ENCODE results near the gene KIAA1614. TPM values are rescaled to one million over a fixed set of nuclear protein-coding genes. Genes with fewer than 3 reads are reported as not detected.

KIAA1614 gene
- polyA plus RNA-seq, 4 donors = 5.0 to 9.8 (median 7.7) TPM

- DNase-seq (ENCODE audit: low read depth in 4 of 4, low spot score in 3 of 4) = no peak
Observed at GRCh38 chr1:180940445-180940844, 27.7 kb downstream of the KIAA1614 start.

GRCh38 chr1:180941518-180942275, 29.0 kb downstream of the KIAA1614 start:
- DNase-seq (ENCODE audit: low read depth in 4 of 4, low spot score in 3 of 4) = no peak

DNA sequence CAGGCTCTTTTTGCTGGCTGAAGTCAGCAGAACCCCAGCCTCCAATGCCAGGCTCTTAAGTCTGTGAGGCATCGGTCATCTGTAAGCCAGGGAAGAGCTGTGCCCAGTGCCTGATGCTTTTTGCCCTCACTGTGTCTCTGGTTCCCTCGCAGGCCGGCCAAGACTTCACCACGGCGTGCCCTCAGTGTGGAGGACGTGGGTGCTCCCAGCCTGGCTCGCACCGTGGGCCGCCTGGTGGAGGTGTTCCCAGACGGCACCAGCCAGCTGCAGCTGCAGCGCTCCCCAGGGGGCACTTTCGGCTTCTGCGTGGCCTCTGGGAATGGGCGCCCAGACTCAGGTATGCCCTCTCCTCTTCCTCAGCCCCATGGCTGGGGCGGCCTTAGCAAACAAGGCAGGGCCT, 32.5 kb downstream of the KIAA1614 start:
- DNase-seq (ENCODE audit: low read depth in 4 of 4, low spot score in 3 of 4) = no peak

- no peak for DNase-seq (ENCODE audit: low read depth in 4 of 4, low spot score in 3 of 4)
Observed at GRCh38 chr1:180945551-180945950, 32.9 kb downstream of the KIAA1614 start.

GRCh38 chr1:180946056-180946455, 33.4 kb downstream of the KIAA1614 start:
- no peak for DNase-seq (ENCODE audit: low read depth in 4 of 4, low spot score in 3 of 4)

DNA sequence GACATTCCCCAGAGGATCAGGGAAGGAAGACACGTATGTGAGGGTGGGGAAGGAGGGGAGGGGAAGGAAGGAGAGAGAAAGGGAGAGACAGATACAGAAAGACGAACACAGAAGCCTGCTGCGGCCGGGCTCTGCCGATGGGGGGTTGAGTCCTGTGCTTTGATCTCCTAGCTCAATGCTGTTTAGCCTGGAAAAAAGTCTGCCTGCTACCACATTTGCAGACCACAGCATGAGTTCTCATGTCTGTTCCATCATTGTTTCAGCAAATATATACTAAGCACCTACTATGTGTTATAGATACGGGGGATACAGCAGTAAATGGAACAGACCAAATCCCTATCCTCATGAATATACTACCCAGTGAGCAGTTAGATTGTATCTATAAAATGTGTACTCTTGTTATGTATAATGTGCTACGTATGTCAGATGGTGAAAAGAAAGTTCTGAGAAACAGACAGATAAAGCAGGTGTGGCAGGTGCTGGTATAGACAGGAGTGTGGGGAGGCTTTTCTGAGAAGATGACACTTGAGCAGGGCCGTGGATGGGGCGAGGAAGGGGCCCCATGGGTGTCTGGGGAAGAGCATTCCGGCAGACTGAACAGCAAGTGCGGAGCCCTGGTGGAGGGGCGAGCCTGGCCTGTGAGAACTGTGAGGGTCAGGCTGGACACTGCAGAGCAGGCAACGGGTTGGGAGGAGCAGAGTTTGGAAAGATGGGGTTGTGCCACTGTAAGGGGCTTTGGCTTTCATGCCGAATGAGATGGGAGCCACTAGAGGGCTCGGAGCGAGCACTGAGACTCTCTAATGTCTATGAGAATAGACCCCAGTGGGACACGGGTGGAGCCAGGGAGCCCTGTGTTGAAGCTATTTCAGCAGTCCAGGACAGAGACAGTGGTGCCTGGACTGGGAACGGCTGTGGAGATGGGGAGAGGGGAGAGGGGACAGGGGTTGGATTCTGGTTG, 34.1 kb downstream of the KIAA1614 start:
- DNase-seq (ENCODE audit: low read depth in 4 of 4, low spot score in 3 of 4) = no peak

DNA sequence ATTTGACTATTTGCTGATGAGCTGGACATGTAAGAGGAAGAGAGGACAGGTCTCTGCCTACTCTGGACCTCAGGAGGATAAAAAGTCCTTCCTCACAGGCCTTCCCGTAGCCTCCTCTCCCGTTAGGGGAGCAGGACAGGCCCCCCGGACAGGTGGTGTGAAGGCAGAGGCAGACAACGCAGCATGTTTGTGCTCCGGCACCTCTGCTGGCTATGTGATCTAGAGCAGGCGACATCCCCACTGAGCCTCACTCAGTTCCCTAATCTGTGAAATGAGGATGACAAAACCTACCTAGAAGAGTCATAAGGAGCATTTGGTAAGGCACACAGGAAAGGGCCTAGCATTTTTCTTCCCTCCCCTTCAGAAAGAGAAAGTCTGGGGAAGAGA, 34.8 kb downstream of the KIAA1614 start:
- no peak for DNase-seq (ENCODE audit: low read depth in 4 of 4, low spot score in 3 of 4)

GRCh38 chr1:180947901-180948640, 35.4 kb downstream of the KIAA1614 start:
- DNase-seq (ENCODE audit: low read depth in 4 of 4, low spot score in 3 of 4) = no peak

- DNase-seq (ENCODE audit: low read depth in 4 of 4, low spot score in 3 of 4) = no peak
Observed at GRCh38 chr1:180948641-180949615, 36.2 kb downstream of the KIAA1614 start.

GRCh38 chr1:180949616-180950000, 36.9 kb downstream of the KIAA1614 start:
- no peak for DNase-seq (ENCODE audit: low read depth in 4 of 4, low spot score in 3 of 4)

- DNase-seq (ENCODE audit: low read depth in 4 of 4, low spot score in 3 of 4) = no peak
Observed at GRCh38 chr1:180950321-180950720, 37.6 kb downstream of the KIAA1614 start.

DNA sequence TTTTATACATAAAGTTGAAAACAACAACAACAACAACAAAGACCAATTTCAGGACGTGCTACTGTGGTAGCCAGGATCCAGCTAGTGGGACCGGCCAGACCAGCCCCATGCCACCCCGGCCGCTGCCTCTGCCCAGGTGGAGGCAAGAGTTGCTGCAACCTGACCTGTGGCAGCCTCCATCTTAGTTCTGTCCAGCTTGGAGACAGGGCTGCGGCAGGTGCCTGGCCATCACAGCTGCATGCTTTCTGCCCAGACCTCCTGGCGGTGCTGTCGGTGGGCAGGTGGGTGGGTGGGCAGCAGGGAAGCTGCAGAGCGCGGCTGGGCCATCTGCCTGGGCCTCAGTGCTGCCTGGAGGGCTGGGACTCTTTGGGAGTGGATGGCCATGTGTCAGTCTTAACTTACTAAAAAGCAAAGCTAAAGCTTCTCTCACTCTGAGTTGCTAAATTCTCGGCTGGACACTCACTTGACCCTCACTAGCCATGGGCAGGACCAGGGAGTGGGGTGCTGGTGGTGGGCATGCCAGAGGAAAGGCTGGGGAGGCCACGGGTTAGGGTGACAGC, 38.6 kb downstream of the KIAA1614 start:
- DNase-seq (ENCODE audit: low read depth in 4 of 4, low spot score in 3 of 4) = no peak

DNA sequence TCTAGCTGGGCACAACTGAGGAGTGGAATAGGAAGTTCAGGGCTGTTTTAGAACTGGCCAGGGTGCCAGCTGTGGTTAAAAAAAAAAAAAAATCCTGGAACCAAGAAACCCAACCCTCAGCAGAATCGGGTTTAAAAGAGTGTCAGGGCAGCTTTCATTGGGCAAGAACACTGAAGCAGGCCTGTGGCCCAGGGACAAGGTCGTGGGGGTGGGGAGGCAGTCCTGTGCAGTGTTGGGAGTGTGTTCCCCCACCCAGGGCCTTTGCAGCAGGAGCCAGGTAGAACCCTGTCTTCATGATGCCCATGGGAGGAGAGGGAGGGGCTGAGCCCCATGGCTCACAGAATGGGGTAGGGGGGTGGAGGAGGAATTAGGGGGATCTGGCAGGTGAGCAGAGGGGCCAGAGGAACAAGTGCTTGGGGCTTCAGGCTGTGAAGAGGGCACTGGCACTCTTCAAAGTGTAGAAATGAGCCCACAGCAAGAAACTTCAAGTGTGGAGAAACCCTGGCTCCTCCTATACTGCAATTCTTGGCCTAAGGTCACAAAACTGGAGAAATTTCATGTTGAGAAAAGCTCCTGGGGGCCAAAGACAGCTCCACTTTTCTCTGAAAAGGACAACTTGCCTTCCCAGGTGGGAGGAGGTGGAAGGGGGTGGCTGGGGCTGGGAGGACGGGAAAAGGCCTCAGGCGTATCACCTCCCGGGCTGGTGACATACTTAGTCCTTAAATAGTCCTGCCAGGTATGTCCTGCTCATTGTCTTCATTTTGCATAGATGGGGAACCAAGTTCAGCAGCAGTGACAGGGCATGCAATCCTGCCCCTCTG, 39.3 kb downstream of the KIAA1614 start:
- no peak for DNase-seq (ENCODE audit: low read depth in 4 of 4, low spot score in 3 of 4)

GRCh38 chr1:180952657-180953013, 39.9 kb downstream of the KIAA1614 start:
- no peak for DNase-seq (ENCODE audit: low read depth in 4 of 4, low spot score in 3 of 4)

- no peak for DNase-seq (ENCODE audit: low read depth in 4 of 4, low spot score in 3 of 4)
Observed at GRCh38 chr1:180953291-180954004, 40.8 kb downstream of the KIAA1614 start.

DNA sequence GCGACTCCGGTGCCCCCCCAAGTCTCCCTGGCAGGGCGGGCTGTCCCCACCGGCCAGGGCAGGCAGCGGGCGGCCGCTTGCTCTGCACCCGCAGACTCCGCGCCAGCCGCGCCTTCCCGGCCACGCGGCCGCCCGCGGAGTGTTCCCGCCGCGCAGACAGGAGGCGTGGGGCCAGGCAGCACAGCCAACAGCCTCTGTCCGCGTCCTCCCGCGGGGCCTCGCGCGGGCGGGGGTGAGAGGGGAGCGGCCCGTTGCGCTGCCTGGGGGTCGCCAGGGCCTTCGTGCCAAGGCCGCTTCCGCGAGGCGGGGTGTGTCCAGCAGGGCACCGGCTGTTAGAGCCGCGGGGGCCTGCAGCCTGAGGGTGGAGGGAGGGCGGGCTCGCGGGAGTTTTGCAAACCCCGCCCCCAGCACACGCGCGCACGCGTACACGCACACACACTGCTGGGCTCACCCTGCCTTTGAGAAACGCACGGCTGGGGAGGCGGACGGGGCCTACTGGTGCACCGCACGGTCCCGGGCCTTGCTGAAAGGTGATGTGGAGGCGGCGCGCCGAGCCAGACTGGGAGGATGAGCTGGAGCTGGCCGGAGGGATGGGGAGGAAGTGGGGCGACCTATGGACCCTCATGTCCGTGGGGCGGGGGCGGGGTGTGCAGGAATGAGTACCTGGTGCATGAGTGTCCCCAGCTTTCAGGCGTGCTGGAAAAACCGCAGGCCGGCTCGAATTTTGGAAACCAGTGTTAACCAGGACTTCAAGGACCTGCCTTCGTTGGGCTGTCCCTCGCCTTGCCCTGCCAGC, 41.5 kb downstream of the KIAA1614 start:
- no peak for DNase-seq (ENCODE audit: low read depth in 4 of 4, low spot score in 3 of 4)

GRCh38 chr1:180954801-180955165, 42.1 kb downstream of the KIAA1614 start:
- DNase-seq (ENCODE audit: low read depth in 4 of 4, low spot score in 3 of 4) = no peak

Data from left renal pelvis (tissue), 4 donors.